Fibroblast of lung (primary cell): ENCODE results near the gene C12orf56.

ENCODE experiments used
- EZH2 ChIP-seq: IDR thresholded peaks from 2 replicates; pipeline ENCODE4 v1.5.1; 2012; ENCODE audit warnings: low read length, control low read depth, mild to moderate bottlenecking; ENCODE audit errors: missing control alignments
- TF ChIP-seq, protein P1 (sequence below), 2 donors: IDR thresholded peaks in 1 of 2; conservative IDR thresholded peaks in 1 of 2; 1 replicate in 1 of 2; 2 replicates in 1 of 2; pipeline ENCODE4 v1.5.1; 2011 to 2012; ENCODE audit warnings: low read length in 2 of 2, control low read depth in 1 of 2, inconsistent platforms in 1 of 2, low read depth in 1 of 2, mild to moderate bottlenecking in 1 of 2

DNA sequence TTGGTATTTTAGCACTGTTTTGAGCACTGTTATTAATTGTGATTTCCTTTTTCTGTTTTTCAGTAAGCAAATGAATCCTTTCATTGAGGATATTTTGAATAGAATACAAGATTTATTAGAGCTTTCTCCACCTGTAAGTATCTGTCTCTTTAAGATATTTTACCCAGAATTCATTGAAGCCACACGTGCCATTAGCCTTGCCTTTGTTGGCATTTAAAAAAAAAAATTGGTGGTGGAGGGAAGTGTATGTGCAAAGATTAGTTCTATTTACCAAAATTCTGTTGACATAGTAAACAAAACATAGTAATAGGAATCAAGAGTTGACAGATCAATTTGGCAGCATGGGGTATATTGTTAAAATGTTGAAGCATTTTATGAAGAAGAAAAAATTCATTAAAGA is 37.4 kb upstream of the C12orf56 start:
- TF ChIP-seq, protein P1, sequence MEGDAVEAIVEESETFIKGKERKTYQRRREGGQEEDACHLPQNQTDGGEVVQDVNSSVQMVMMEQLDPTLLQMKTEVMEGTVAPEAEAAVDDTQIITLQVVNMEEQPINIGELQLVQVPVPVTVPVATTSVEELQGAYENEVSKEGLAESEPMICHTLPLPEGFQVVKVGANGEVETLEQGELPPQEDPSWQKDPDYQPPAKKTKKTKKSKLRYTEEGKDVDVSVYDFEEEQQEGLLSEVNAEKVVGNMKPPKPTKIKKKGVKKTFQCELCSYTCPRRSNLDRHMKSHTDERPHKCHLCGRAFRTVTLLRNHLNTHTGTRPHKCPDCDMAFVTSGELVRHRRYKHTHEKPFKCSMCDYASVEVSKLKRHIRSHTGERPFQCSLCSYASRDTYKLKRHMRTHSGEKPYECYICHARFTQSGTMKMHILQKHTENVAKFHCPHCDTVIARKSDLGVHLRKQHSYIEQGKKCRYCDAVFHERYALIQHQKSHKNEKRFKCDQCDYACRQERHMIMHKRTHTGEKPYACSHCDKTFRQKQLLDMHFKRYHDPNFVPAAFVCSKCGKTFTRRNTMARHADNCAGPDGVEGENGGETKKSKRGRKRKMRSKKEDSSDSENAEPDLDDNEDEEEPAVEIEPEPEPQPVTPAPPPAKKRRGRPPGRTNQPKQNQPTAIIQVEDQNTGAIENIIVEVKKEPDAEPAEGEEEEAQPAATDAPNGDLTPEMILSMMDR (conservative IDR thresholded peaks at IDR 0.05 in 1 of 2, IDR thresholded peaks at IDR 0.05 in 1 of 2; ENCODE audit: low read depth in 1 of 2, low read length in 2 of 2): no peak
- no peak for TF ChIP-seq EZH2
